AML-193 (cell line): Measurements from ENCODE around the gene GNG3.

Experiments used
- DNase-seq, 2 experiments: peaks; one replicate each; lab custom pipeline; 2025; lab: John Stamatoyannopoulos, UW

Gene GNG3

GRCh38 chr11:62757846-62758788 lies 50.6 kb downstream of the GNG3 start:
- DNase-seq: no peak
